Adrenal gland (tissue), 5 donors: ENCODE data around the gene RMND5B.

Source experiments
- CTCF ChIP-seq, 6 experiments: fragments of 450-650 bp in 4 of 6; fragments of 200-600 bp in 2 of 6; sonication (generic) in 1 of 6; IDR thresholded peaks; 1 replicate in 5 of 6; 2 replicates in 1 of 6; pipeline versions ENCODE4 v1.5.1 to v1.8.0; 2016 to 2021; ENCODE audit warnings: antibody characterized with exemption in 6 of 6, mild to moderate bottlenecking in 2 of 6, moderate library complexity in 1 of 6
- POLR2A ChIP-seq, 2 donors: fragments of 450-650 bp; IDR thresholded peaks; one replicate each; pipeline ENCODE4 v1.6.1; 2017; ENCODE audit warnings: antibody characterized with exemption in 2 of 2, mild to moderate bottlenecking in 2 of 2, moderate library complexity in 1 of 2
- donor health status: DM: no; HTN: no; CAD: no.

GRCh38 chr5:178186427-178186826 lies 55.6 kb downstream of the RMND5B start:
- no peak for TF ChIP-seq CTCF (IDR thresholded peaks at IDR 0.05)
- TF ChIP-seq POLR2A (IDR thresholded peaks at IDR 0.05): no peak
